GM21576 (cell line): ENCODE results near the gene SOCS7.

Source experiments
- ATAC-seq: cut with Tn5 transposase; IDR thresholded peaks from one replicate; pipeline ENCODE4 v1.9.1; 2021; ENCODE audit warnings: mild to moderate bottlenecking, moderate library complexity; ENCODE audit not compliant: unreplicated experiment

Gene SOCS7

DNA sequence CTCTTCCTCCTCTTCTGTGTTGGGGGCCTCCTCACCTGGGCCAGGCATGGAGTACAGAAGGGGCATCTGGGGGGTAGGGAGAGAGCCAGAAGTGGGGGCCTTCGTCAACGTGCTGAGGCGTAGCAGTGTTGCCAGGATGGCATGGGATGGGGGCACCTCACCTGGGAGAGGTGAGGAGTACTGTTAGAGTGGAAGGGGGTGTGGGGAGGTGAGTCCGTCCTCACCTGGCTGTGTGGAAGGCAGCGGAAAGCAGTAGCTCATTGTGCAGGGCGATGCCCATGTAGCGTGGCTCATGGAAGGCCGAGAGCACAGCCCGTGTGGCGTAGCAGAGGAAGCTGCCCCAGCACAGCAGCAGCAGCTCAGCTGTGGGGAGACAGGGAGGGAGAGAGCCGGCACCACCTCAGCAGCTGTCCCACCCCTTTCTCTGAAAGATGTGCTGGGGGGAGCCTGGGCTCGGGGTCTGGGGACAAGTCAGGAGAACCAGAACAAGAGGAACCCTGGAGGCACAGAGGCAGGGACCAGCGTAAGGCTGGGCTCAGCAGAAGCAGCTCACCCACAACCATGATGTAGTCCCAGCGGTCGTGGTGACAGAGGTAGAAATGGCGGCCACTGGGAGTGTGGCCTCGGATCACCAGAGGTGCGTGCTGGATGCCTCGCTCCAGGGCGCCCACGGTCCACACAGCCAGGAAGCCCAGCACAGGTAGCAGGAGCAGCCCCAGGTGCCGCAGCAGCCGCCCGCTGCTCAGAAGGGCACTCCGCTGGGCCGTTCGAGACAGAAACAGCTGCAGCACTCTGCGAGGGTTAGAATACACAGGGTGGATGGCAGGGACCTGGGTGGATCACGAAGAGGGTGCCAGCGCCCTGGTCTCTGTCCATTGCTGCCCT lies 16.9 kb upstream of the SOCS7 start:
- ATAC-seq = no peak

DNA sequence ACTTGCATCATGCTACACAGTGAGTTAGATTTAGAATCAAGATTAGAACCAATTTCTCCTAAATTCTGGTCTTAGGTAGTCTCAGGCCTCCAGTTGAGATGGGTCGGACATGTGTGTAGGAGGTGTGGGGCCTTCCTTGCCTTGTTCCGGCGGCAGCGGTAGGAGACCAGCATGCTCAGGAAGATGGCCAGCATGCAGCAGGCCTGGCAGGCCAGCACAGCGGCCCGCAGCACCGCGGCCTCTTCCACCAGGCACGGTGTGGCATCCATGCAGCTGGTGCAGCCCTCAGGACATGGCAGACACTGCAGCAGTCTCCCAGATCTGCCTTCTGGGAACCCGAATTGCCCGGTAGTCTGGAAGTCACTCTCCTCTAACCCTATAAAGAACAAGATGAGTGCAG lies 14.8 kb upstream of the SOCS7 start:
- ATAC-seq = no peak

DNA sequence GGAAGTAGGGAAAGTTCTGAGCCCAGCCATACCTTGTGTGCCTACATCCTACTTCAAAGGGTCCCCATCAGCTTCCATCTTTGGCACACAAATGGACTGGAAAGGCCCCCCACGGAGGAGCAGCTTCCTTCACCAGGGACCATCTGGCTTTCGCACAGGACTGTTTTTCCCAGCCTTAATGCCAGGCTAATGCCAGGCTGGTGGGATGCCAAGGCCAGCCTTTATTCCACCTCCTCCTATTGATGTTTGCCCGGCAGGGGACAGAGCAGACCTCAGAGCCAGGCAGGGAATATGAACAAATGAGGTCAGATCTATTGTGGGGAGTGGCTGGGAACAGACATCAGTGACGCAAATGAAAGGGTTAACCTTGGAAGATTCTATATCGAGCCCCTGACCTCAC lies 13.6 kb upstream of the SOCS7 start:
- no peak for ATAC-seq

DNA sequence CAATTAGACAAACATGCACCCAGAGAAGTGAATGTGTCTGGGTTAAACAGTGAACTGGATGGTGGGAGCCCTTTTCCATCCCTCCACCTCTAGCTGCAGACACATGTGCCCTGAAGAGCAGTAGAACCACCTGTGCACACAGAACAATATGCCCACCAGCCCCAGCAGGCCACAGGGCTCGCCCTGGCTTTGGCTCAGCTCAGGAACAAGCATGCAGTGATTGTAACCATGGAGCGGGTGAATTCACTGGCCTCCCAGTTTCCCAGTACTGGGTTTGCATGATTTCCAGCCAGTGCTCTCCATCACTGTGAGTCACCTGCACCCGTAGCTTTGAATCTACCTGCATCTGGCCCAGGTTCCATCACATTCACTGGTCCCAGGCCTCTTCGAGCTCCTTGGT lies 13.1 kb upstream of the SOCS7 start:
- no peak for ATAC-seq

DNA sequence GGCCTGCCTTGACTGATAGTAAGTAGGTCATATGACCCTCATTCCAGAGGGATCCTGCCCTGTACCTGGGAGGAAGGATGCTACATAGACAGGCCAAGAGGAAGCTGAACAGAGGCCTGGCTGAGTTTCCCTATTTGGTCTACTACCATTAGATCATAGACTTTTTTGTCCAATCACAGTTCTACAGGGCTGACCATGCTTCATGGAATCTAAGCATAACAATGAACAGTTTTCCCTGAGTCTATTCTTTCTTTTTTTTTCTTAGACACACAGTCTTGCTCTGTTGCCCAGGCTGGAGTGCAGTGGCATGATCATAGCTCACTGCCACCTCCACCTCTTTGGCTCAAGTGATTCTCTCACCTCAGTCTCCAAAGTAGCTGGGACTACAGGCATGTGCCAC lies 11.8 kb upstream of the SOCS7 start:
- ATAC-seq = no peak

DNA sequence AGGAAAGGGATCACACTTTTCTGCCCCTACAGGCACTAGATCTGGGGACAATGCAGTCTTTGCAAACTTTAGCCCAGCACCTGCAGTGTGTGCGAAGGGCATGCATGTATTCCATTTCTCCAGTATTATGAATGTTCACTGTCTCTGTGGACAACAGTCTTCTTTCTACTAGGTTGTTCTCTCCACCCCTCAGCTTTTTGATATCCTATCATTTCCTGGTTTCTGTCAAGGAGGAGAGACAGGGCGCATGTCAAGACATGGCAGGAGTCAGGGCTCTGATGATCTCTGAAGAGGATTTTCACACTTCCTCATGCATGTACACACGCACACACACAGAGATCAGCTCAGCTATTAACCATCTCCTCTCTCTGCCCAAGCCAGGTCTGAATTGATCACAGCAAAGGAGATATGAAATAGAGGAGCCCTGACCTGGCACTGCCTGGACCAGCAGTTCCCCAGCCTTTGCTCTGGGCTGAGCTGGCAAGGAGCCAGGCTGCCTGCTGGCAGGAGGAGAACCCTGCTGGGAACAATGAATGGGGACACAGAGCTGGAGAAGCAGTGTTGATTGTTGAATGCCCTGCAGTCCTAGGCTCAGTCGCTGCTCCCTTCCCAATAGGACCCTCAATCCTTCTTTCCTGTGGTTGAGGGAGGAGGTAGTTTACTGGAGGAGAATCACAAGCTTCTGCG lies 10.5 kb upstream of the SOCS7 start:
- no peak for ATAC-seq

DNA sequence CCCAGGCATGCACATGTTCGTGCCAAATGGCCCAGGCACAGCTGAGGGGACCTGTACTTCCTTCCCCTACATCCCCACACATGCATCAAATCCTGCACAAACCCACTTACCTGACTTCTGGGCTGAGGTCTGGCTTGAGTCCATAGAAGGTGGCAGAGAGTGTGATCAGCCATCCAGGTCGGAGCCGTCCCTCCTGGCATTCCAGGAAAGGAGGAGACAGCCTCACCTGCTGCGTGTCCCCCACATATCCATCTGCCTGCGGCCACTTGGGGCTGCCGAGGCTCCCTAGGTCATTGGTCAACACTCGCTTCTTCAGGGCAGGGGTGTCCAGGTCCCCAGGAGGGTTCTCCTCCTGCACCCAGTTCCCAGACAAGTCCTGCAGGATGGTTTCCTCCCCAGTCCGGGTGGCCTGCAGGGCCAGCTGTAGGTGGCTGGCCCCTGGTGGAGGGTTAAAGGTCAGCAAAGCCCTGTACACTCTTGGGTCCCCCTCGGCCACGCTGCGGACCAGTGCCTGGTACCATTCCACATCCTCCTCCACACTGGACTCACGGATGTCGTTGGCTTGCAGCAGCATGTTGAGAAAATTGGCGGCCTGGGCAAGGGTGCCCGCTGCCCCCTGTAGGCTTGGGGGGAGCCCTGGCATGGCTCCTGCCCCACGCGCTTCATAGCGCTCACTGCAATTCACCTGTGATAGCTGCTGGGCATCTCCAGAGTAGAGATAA lies 8.6 kb upstream of the SOCS7 start:
- no peak for ATAC-seq

DNA sequence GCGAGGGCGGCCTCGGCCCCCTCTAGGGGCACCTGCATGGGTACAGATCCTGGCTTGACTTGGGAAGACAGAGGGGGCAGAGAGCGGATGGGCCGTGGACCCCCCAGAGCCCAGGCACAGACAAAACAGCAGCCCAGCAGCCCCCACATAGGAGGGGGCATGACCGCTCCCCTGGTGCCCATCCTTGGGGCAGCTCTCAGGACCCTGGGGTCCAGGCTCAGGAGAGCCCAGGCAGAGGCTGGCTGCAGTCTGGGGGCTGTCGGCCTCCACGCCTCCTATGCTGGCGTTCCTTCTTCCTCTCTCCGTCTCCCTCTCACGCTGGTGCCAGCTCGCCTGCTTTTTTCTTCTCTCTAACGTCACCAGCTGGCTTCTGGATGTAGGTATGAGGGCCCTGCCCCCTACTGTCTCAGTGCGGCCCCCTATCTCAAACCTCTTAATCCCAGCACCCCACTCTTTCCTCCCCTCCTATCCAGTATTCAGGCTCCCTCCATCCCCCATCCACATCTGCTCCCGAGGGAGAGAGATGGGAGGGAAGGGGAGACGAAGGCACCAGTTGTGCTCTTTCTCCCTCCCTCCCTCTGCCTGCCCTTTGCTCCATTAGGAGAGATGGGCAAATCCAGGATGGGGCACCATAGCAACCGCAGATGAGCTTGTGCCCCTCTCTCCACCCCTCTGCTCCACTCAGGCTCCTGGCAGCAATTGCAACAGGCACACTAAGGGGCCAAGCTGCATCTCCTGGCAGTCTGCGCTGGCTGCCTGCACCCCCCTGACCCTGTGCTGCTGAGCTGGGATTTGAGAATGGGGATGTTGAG lies 7.8 kb upstream of the SOCS7 start, which contains the start of gene GPR179:
TSS of gene GPR179 (minus strand) at position 349 of the 812 bp plus-strand sequence. CDS start at position 182, 167 bp downstream.
- ATAC-seq = no peak

DNA sequence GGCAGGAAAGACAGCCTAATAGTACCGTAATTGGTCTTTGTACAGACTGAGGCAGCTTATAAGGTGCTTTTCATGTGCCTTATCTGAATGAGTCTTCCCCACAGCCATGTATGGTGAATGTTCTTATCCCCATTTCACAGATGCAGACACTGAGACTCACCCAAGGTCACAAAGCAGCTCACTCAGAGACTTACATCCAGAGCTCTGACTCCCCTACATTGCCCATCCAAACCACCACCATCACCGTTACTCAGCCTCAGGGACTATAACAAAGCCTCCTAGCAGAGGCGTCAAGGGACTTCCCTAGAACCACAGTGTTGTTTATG lies 7.3 kb upstream of the SOCS7 start:
- no peak for ATAC-seq

DNA sequence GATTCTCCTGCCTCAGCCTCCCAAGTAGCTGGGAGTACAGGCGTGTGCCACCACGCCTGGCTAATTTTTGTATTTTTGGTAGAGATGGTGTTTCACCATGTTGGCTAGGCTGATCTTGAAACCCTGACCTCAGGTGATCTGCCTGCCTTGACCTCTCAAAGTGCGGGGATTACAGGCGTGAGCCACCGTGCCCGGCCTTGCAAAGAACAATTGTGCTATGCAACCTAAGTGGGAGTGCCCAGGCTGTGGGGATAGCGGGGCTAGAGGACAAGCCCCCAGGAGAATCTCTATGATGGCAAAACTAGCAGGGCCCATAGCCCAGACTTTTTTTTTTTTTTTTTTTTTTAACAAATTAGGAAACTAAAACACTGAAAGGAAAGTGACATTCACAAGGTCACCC lies 5.9 kb upstream of the SOCS7 start:
- no peak for ATAC-seq

DNA sequence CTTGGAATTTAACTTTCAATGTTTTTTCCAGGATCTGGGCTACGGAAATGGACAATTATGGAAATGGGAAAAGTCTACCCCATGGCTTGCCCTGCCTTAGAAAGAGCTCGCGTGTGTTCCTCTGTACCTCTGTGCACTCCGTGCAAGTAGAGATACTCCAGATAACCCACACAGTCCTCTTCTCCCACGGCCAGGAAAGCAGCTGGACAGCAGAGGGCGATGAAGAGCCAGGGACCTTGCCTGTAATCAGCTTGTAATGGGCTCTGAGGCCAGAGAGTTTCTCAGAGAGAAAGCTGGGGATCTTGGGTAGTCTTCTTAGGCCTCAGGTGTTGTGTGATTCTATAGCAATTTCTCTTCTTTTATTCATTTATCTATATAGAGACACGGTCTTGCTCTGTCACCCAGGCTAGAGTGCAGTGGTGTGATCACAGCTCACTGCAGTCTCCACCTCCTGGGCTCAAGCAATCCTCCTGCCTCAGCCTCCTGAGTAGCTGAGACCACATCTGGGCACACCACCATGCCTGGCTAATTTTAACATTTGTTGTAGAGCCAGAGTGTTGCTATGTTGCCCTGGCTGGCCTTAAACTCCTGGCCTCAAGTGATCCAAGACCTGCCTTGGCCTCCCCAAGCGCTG lies 2.4 kb upstream of the SOCS7 start:
- ATAC-seq = no peak

DNA sequence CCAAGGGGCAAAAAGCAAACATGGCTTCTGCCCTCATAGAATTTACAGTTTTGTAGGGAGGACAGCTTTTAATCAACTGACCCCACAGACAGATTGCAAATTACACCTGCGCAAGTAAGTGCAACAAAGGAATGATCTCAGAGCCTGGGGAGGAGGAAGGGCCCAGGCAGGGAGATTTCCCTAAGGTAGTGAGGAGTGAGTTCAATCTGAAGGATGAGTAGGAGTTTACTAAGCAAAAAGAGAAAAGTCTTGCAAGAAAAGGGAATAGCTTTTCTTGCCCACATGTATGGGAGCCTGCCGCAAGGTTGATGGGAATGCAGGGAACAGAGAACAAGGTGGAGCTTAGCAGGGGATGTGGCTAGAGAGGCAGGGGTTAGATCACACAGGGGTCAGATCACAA lies 1.6 kb upstream of the SOCS7 start:
- no peak for ATAC-seq

DNA sequence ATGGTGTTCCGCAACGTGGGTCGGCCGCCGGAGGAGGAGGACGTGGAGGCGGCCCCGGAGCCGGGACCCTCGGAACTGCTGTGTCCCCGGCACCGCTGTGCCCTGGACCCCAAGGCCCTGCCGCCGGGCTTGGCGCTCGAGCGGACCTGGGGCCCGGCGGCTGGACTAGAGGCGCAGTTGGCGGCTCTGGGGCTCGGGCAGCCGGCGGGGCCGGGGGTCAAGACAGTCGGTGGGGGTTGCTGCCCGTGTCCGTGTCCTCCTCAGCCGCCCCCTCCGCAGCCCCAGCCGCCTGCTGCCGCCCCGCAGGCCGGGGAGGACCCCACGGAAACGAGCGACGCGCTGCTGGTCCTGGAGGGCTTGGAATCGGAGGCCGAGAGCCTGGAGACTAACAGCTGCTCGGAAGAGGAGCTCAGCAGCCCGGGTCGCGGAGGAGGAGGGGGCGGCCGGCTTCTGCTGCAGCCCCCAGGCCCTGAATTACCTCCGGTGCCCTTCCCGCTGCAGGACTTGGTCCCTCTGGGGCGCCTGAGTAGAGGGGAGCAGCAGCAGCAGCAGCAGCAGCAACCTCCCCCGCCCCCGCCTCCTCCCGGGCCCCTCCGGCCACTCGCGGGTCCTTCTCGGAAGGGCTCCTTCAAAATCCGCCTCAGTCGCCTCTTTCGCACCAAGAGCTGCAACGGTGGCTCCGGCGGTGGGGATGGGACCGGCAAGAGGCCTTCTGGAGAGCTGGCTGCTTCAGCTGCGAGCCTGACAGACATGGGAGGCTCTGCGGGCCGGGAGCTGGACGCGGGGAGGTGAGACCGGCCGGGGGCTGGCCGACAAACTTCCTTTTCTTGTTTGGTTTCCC lies 821 bp downstream of the SOCS7 start:
- ATAC-seq = peak; percentile 10

DNA sequence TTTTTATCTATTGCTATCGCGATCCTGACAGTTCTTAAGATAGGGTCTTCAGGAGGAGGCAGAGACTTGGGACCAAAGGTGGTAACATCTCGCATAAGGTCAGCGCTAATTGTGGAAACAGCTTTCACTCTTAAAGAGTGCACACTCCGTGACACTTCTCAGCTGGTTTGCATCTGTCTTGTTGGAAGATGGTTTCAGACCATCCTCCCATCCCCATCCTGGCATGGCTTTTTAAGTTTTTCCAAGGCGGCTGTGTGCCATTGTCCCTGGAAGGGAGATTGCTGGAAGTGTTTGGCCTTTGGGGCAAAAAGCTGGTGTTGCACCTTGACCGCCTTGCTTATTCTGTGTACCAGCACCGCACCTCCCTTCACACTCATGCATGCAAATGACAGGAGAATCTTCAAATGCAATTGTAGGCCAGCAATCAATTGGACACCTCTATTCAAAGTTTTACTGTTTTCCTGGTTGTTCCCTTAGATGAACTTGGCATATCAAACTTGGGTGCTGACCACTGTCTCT lies 1.5 kb downstream of the SOCS7 start:
- no peak for ATAC-seq

DNA sequence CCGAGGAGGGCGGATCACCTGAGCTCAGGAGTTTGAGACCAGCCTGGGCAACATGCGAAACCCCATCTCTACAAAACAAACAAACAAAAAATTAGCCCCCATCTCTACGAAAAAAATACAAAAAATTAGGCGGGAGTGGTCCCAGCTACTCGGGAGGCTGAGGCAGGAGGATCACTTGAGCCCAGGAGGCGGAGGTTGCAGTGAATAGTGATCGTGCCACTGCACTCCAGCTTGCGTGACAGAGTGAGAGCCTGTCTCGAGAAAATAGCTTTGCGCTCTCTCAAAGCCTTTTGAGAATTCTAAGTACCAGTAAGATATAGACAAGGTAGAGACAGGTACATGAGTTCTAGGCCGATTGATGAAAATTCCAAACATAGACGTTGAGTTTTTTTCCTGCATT lies 2.0 kb downstream of the SOCS7 start:
- ATAC-seq = no peak

DNA sequence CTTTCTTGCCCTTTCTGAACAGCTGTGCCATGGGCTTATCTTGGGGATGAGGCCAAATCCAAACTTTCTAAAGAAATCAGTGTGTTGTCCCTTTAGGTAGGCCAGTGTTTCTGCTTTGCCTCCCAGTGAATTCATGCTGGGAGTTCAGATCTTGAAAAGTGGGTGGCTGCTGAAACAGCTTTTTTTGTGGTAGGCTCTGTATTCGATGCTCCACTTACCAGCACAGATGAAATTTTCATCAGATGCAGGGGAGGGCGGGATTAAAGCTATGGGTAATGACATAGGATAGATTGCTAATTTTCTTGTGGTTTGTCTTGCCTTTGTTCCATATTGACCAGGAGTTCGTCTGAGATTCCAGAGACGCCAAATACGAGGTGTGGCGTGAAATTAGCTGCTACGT lies 2.8 kb downstream of the SOCS7 start:
- ATAC-seq = no peak

DNA sequence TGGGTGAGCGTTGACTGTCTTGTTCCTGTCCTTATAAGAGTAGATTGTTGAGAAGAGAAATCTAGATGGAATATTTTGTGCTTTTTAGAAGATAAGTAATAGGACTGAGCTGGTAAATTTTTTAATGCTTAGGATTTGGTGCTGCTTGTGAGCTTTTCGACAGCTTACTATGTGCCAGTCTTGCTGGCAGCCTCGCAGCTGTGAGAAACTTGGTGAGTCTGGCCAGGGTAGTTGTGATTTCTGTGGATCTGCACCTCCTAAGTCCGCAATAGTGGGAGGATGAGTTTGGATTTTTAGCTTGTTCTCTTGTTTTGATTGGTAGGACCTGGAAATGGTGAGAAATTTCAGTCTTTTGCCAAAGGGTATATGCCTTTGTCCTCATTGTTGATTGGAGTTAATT lies 3.6 kb downstream of the SOCS7 start:
- ATAC-seq = no peak

DNA sequence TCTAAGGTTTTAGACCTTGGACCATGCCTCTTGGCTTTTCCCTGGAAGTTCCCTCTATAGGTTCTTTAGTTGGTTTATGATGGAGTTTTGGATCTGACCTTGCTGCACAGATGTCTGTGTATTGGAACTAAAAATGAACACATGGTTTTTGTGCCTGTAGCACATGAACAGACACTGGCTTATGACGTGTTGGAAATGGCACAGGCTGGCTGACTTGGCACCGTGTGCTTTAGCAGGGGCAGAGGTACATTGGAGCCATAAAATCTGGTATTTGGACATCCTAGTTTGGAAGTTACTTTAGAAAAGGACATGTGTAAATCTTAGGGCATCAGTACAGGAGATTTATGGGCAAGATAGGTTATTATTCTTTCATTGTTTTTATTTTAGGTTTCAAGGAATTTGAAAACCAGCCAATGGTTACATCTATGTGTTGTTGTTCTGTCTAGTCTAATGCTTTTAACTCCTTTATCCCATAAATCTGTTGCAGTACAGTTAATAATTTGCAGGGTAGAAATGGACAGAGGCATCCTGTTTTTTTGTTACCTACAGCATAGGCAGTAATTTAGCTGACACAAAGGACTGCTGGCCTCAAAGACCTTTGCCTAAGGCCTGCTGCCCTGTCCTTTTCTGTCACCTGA lies 6.0 kb downstream of the SOCS7 start:
- no peak for ATAC-seq
